GM18519 (cell line): ENCODE results near the gene TET2.

Experiments used
- ATAC-seq: cut with Tn5 transposase; IDR thresholded peaks from one replicate; pipeline ENCODE4 v1.9.1; 2021; ENCODE audit warnings: mild to moderate bottlenecking, moderate library complexity; ENCODE audit not compliant: unreplicated experiment, low FRiP score

TET2 gene

DNA sequence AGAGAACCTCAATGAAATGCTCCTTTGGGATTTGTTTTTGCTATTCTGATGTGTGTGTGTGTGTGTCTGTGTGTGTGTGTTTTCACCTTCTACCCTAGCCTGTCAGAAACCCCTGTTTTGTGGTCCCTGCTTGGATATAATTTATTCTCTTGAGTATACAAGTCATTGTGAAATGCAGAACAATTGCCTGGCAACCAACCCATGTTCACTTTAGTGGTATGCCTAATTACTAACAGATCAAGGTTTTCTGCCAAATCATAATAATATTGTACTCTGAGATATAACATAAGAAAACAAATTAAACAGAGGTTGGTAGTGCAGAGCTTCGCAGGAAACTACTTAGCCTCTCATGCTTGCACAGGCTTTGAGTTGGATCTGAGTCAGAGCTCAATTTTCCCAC lies 7.0 kb upstream of the TET2 start:
- no peak for ATAC-seq

DNA sequence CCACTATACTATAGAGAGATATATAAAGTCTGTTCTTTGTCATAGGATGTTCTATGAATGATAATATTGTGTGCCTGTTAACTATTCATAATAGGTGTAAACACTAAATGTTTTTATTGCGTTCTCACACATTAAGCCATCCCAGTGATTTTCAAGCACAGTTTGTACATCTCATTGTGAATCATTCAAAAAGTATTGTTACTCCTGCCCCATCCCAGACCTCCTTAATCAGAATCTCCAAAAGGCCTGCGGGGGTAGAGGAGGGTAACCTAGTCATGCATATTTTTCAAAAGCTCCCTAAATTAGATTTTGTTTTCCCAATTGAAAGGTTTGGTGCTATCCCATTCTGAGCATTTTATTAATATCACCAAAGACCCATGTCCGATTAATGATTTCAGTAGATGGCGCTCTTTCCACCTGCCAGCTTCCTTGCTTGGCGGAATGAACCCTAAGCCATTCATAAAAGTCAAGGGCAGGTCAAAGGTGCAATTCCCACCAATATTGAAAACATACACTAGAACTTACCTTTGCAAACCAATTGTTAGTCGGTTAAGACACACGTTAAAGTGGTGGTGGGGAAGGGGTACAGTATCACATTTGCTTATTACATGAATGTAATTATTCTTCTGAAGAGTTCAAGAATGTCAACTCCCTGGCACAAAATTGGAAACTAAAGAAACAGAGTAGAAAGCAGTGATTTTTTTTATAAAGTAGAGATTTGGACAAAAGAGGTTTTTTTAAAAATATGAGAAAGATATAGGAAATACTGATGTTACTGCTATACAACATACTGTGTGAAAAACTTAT lies 5.8 kb upstream of the TET2 start:
- ATAC-seq, result no peak

DNA sequence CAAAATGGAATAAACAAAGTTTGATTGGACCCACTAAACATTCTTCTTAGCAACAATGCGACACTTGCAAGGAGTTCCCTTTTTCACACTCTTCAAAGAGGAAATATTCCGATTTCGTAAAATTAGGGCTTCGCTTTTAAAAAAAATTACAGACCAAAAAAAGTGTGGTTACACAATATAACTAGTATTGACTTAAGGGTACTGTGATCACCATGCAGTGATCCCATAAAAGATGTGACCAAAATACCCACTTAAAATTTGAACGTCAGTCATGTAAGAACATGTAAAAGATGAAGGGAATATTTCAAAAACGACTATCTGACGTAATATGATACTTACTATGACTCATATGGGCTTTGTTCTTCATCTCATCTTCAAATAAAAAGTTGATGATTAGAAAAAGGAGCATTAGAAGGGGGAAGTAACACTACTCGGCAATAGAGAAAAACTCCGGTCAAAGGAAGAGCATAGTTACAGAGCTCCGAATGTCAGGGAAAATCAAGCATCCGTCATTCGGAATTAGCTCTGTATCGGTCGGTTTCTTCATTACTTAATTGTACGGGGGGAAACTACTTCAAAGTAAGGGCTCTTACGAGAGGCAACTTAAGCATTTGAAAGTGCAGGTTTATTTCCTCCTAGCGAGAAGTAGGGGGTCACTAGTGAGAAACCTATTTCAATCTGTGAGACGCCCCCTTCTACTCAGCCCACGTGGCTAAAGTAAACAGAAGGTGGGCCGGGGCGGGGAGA lies 1.3 kb upstream of the TET2 start:
- no peak for ATAC-seq

DNA sequence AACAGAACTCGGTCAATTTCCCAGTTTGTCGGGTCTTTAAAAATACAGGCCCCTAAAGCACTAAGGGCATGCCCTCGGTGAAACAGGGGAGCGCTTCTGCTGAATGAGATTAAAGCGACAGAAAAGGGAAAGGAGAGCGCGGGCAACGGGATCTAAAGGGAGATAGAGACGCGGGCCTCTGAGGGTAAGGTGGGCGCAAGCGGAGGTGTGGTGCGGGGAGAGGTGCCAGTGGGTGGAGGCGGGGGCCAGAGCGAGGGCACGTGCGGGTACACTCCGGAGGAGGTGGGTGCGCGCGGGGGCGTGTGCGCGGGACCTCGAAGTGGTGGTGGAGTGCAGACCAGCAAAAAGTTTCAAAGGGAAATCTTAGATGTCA lies 787 bp upstream of the TET2 start:
- ATAC-seq, result no peak

DNA sequence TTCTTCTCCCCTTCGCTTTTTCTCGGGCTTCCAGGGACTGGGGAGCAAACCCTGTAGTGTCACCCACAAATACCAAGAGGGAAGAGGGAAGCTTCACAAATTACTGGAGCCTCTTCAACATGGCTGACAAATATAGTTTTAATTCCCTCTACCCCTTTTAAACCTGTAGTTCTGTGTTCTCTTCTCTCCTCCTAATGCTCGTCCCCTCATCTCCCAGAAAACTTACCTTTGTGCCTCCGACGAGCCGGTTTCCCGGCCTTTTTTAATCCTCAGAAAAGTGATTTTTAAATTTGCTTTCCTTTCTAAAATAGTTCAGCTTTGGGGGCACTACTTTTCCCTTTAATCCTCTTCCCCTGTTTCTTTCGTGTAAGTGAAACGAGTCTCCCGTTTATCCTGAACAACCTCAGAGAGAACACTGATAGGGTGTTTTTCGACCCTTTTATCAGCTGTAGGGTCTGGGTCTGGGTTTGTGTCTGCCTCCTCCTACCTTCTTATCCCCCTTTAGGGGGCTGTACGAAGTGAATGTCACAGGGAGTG lies 408 bp downstream of the TET2 start:
- ATAC-seq, result no peak

DNA sequence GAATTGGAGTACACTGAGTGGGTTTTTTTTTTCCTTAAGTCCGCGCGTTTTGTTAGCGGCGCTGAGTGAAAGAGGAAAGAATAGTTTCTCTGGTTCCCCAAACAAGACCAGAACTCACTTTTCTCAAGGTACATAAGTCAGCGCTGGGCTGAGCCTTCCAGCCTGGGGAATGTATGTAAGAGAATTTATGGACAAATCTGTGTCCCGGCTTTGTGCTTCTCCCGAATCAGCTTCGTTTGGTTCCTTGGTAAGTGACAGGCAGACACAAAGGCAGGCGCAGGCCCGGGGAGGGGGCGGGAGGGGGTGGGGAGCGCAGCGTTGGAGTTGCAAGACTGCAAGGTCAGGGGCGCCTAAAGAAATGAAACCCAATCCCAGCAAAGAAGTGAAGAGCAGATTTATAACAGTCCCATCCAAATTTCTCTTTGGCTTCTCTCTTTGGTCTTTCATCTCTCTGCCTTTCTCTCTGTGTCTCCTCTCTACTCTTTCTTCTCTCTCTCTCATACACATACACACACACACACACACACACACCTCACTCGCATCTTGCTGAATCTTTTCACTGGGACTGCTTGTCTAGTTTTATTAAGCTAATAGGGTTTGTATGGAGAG lies 981 bp downstream of the TET2 start:
- no peak for ATAC-seq

DNA sequence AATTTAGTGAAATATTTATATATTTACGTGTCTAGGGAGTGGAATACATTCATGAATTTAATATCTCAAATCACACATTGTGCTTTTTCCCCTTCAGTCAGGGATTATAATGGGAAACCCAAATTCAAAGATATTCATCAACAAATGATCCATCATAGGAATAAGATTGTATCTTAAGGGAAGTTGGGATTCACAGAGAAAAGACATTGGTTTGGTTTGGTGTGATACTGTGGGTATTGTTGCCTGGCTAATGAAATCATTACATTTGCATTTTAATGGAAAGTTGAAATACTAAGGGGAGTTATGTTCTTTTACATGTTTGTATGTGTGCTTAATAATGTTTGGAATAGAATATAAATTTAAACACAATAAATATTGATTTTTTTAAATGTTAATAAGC lies 1.7 kb downstream of the TET2 start:
- no peak for ATAC-seq

DNA sequence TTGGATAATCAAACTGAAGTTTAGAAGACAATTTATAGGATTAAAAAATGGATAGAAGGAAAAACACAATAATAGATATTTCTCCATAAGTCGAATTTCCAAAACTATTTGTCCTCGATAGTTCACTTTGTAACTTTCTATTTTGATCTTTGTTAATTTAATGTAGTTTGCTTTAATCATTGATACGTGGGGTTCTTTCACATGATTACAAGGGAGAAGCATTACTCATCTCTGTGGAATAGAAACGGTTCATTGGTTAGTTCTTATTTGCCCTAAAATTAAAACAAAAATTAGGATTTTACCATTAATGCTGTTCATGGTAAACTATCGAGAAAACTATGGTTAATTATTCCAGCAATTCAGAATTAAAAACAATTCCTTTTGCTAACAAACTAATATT lies 2.1 kb downstream of the TET2 start:
- no peak for ATAC-seq

DNA sequence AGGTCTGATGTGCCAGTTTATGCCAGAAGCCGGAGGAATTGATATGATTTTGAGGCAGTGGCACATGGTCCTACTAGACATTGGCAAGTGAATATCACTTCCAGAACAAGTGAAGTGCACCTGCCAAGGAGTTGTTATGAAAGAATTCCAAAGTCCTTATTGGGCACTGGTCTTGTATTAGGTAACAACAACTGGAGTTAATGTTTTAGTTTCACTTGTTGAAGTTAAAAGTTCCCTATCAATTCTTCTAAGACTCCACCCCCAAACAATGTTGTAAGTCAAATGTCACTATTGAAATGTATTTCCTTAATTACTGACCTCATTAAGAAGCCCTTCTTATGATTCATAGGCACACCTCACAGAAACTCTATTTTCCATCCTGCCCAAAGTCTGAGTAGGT lies 3.1 kb downstream of the TET2 start:
- no peak for ATAC-seq

DNA sequence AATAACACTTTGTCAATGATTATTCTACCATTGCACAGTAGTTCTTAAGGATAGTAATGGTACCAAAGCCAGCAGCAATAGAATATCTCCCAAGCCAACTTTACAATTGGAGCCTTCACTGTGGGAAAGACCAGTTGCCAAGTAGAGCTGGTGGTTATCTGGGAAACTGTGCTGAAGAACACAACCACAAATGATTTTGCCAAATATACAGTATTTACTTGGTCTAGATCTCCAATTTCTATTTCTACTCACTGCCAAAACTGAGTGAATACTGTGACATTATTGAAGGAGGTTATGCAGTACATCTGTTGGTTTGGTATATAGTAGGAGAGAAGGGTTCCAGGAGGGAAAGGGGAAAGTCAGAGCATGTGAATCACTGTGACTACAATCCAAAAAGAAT lies 3.8 kb downstream of the TET2 start:
- ATAC-seq, result no peak

DNA sequence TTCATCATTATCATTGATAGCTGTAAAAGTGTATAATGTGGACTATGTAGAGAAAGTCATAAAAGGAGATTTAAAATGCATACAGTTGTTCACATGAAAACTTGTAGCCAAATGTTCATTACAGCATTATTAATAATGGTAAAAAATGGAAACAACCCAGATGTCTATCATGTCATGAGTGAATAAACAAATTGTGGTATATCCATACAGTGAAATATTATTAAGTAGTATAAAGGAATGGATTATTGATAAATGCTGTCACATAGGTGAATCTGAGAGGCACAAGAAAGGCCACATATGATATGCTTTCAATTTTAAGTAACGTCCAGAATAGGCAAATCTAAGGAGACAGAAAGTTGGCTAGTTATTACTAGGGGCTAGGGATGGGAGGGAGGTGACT lies 7.1 kb downstream of the TET2 start:
- ATAC-seq, result no peak

DNA sequence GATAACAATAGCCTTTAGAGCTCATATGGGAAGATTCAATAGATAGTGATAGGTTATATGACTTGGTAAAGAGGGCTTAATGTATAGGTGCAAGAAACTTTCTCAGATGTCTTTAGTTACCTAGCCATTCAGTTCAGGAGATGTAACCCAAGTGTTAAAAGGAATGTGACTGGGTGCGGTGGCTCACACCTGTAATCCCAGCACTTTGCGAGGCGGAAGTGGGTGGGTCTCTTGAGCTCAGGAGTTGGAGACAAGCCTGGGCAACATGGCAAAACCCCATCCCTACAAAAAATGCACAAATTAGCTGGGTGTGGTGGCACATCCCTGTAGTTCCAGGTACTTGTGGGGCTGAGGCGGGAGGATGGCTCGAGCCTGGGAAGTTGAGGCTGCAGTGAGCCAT lies 7.9 kb downstream of the TET2 start:
- no peak for ATAC-seq

DNA sequence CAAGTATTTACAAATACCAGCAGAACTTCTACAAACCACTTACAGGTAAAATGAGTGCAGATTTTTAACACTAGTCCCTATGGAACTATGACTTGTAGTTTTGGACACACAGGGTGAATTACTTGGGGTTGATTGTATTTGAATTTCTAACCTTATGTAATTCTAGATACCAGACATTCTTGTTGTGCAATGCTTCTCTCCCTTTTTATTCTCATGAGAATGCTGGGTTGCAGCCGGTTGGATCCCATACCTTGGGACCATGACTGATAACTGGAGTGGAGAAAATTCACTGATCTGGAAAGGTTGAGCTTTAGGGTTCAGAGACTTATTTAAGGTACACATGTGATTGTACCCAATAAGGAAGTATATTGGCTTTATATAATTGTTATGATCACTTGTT lies 8.8 kb downstream of the TET2 start:
- no peak for ATAC-seq

DNA sequence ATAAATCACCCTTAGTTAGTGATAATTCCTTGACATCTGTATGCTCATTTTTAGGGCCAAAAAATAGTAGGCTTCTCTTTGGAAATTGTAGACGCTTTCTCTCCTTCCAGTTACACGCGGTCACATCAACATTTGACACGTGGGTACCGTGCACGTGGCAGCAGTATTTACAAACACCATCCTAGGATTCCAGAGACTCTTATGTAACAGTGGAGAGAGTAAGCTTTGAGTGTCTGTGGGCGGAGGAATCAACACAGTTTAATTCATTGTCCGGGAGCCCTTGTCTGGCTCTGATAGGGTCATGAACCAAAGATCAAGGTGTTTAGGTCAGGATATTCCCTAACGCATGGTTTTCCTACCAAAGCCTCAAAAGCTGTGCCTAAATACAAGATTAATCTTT lies 12.2 kb downstream of the TET2 start:
- no peak for ATAC-seq

DNA sequence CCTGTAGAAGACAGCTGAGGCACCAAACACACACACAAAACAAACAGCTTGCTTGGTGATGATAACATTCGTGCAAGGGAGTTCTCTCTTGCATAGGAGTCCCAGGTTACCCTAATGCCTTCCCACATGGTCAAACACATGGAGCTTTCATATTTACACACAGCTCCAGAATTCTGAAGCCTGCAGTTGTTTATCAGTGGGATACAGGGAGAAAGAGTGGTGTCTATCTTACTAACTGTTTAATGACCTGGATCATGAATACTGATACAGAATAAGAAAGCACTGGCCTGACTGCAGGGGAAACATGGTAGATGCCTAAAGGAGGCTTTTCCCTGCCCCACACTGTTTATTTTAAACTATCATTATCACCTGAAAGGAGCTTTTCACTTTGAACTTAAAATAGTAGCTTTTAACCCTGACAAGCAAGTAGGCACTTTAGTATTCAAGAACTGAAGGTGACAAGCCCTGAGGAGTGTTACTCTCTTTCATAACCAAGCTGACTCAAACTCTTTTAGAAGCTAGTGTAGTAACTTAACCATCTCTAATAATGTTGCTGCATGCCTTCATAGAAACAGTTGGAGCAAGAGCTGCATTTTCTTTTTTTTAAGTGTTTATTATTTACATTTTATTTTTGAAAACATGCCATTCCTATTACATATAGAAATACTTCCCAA lies 15.6 kb downstream of the TET2 start:
- ATAC-seq, result no peak

DNA sequence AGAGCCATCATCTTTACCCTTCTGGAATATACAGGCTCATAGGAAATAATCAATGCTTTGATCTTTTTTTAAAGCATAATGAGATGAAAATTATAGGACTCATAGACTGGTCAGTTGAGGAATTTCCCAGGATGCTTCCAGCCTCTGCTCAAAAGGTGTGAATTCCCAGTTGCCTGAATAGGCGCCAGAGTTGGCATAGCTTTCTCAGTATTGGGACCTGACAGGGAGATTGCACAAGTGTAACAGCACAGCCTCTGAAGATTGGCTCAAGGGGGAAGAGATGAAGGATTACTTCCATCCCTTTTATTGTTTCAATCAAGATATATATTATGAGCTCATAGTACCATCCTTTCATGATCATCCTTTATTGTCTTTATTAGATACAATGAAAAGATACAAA lies 17.9 kb downstream of the TET2 start:
- ATAC-seq, result no peak

DNA sequence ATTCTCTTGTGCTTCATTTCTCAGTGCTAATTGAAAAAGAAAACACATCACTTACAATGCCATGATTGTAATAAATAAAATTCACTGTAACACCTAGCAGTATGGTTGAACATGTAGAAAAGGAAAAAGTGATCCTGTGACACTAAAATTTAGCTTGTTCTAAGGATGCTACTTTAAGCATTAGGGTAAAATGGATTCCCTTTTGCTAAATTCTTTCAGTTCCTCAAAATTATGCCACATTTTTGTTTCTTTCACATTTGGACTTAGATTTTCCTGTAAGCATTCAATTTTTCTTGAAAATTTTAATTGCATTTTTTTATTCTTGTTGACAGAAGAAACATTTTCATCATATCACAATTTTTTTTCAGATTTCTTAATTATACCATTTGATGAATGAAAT lies 19.4 kb downstream of the TET2 start:
- no peak for ATAC-seq

DNA sequence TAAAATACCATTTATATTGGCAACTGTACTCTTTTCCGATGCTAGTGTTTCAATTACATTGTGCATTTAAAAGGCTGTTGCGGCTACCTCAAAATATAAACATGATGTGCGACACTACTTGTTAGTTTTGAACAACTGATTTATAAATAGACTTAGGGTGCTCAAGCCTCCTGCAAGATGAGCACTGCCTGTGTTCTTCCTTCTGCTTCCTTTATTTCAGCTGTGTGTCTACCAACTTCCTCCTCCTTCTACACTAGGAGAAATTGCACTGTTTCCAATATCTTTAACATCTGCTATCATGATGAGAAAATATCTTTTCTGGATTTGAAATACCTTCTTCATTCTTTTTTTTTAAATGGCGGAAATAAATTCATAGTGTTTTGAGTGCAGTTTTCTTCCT lies 24.0 kb downstream of the TET2 start:
- no peak for ATAC-seq

DNA sequence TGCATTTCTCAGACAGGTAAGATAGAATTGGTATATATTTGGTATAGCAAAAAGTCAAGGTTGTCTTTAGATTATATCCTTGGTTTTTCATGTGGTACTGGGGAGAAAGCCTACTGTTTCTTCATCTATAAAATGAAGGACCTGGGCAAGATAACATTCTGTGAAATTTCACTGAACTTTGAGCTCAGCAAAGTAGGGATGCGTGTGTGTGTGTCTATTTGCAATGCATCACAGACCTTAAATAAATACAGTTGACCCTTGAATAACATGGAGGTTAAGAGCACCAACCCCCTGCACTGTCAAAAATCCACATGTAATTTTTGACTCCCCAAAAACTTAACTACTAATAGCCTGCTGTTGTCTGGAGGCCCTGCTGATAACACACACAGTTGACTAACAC lies 25.2 kb downstream of the TET2 start:
- ATAC-seq, result no peak

DNA sequence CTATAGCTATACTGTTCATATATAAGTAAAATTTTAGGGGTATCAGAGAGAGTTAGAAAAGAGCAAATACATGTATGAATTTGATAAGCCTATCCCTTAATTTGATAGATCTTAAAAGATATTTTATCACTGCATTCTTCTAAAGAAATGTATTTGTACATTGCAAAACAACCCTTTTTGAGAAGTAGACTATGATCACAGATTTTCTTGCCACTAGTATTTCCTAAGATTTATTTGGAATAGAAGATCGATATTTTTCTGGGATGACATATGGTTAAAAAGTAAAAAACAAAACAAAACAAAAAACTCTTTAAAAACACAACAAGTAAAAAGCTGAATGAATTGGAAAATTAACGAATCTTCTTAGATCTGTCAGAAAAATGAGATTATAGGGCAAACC lies 27.4 kb downstream of the TET2 start:
- no peak for ATAC-seq
